ENCODE data around the gene UTF1. TPM values are rescaled to one million over a fixed set of nuclear protein-coding genes. Genes with fewer than 3 reads are reported as not detected.

Gene UTF1
- total and polyA plus RNA-seq, 9 of the 15 experiments (the other 6 are each of a cell fraction or from before 2014, with no cell fraction given), result 0.35 to 0.46 TPM; not detected in 7

DNA sequence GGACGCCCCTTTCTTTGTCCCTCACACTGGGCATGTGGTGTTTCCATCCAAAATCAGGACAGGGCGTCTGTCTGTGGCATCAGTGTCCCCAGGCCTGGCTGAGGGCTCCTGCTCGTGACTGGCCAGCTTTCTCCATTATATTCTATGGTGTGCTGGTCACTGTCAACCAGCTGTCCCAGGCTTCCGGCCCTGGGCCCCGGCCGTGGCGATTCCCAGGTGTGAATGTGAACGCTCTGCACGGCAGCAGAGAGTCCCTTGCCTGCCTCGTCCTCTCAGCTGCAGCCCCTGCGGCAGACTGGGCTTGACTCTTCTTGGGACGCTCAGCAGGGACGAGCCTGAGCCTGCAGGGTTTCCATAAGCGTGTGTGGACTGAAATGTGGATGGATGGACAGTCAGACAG is 5.9 kb upstream of the UTF1 start:
- ATAC-seq (no peak), FAIRE-seq (no peak), DNase-seq (ENCODE audit: extremely low read depth in 1 of 4, low spot score in 3 of 4) (no peak)
- no peak overlapping the region for H2AFZ ChIP-seq (ENCODE audit: low read depth, low read length)
- peaks cover 12 to 49% of the 10 kb centered on the region in 2 experiments for H3K4me1 ChIP-seq (replicated peaks in 1 of 2; ENCODE audit: control insufficient read depth in 2 of 2, insufficient read depth in 2 of 2, low read length in 2 of 2)
- H3K4me3 ChIP-seq, result no peak overlapping the region
- 72% methylated on average over 8 of the region's 14 CpGs for WGBS (ENCODE audit: insufficient coverage, low coverage, missing lambda C conversion rate)
- no TSS peak for BruUV-seq (replicated peaks)
- H3K9ac ChIP-seq (ENCODE audit: insufficient read depth in 1 of 2, low read depth in 2 of 2, low read length in 2 of 2), result no peak overlapping the region
- TF ChIP-seq, protein P1, sequence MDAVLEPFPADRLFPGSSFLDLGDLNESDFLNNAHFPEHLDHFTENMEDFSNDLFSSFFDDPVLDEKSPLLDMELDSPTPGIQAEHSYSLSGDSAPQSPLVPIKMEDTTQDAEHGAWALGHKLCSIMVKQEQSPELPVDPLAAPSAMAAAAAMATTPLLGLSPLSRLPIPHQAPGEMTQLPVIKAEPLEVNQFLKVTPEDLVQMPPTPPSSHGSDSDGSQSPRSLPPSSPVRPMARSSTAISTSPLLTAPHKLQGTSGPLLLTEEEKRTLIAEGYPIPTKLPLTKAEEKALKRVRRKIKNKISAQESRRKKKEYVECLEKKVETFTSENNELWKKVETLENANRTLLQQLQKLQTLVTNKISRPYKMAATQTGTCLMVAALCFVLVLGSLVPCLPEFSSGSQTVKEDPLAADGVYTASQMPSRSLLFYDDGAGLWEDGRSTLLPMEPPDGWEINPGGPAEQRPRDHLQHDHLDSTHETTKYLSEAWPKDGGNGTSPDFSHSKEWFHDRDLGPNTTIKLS (IDR thresholded peaks at IDR 0.05; ENCODE audit: borderline replicate concordance, low read depth), result no peak
- TF ChIP-seq ADNP (tag; IDR thresholded peaks at IDR 0.05), result no peak
- no peak for TF ChIP-seq STAT5B (CRISPR knock-in tag; IDR thresholded peaks at IDR 0.05)
- no peak for TF ChIP-seq CC2D1A (IDR thresholded peaks at IDR 0.05)
- TF ChIP-seq, protein P2, sequence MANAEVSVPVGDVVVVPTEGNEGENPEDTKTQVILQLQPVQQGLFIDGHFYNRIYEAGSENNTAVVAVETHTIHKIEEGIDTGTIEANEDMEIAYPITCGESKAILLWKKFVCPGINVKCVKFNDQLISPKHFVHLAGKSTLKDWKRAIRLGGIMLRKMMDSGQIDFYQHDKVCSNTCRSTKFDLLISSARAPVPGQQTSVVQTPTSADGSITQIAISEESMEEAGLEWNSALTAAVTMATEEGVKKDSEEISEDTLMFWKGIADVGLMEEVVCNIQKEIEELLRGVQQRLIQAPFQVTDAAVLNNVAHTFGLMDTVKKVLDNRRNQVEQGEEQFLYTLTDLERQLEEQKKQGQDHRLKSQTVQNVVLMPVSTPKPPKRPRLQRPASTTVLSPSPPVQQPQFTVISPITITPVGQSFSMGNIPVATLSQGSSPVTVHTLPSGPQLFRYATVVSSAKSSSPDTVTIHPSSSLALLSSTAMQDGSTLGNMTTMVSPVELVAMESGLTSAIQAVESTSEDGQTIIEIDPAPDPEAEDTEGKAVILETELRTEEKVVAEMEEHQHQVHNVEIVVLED (CRISPR knock-in tag; IDR thresholded peaks at IDR 0.05), result no peak
- TF ChIP-seq ZNF766 (CRISPR knock-in tag; conservative IDR thresholded peaks at IDR 0.05), result no peak
- TF ChIP-seq ZNF79 (CRISPR knock-in tag; IDR thresholded peaks at IDR 0.05; ENCODE audit: low read depth), result no peak
- H3K4me2 ChIP-seq (ENCODE audit: insufficient read depth, low read length), result no peak overlapping the region
- H3K9me1 ChIP-seq (ENCODE audit: control insufficient read depth, insufficient read depth, low read length), result no peaks in the 10 kb centered on the region
- intact Hi-C loops (cut with micrococcal nuclease) (no loop called here), in situ Hi-C loops (cut with MboI) (no loop called here)
- H3K9me3 ChIP-seq (replicated peaks; ENCODE audit: control insufficient read depth, insufficient read depth, low read depth, low read length), result no peaks in the 10 kb centered on the region
- no peaks in the 10 kb centered on the region for H4K20me1 ChIP-seq (replicated peaks; ENCODE audit: control insufficient read depth, insufficient read depth, low read length)
- H3K27ac ChIP-seq (ENCODE audit: extremely low read depth, low read depth, low read length), result no peak overlapping the region
- peaks cover 0 to 7% of the 10 kb centered on the region in 2 experiments; a peak in 1 of 5 replicates for H3K27me3 ChIP-seq (ENCODE audit: control insufficient read depth in 2 of 2, insufficient read depth in 2 of 2, low read length in 2 of 2)
- POLR2A ChIA-PET, result no interaction called here
- no peaks in the 10 kb centered on the region for H3K79me2 ChIP-seq (ENCODE audit: control insufficient read depth, insufficient read depth, low read length)
- no peaks in the 10 kb centered on the region for H3K36me3 ChIP-seq (ENCODE audit: control insufficient read depth, insufficient read depth, low read length)
- CTCF ChIA-PET (ENCODE audit: low intra/inter-chr PET ratio), result no interaction called here

Data from K562 (cell line).